ENCODE measurements around the gene RCE1. TPM values are rescaled to one million over a fixed set of nuclear protein-coding genes. Genes with fewer than 3 reads are reported as not detected.
"Not testable (repeated sequence)": the region's sequence is repeated elsewhere in the genome, so short reads cannot be mapped to it uniquely, and the experiment has no call there.

RCE1 gene
- total RNA-seq, 2 experiments from 2014 or later, result 19.3 to 20.6 TPM

DNA sequence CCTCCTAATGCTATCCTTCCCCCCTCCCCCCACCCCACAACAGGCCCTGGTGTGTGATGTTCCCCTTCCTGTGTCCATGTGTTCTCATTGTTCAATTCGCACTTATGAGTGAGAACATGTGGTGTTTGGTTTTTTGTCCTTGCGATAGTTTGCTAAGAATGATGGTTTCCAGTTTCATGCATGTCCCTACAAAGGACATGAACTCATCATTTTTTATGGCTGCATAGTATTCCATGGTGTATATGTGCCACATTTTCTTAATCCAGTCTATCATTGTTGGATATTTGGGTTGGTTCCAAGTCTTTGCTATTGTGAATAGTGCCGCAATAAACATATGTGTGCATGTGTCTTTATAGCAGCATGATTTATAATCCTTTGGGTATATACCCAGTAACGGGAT is 18.7 kb upstream of the RCE1 start:
- intact Hi-C loops (cut with micrococcal nuclease); CTCF ChIA-PET; H3K4me3 Mint-ChIP-seq; H3K9me3 Mint-ChIP-seq; H3K4me1 Mint-ChIP-seq (ENCODE audit: low read depth); H3K36me3 Mint-ChIP-seq (ENCODE audit: low read depth); DNase-seq; H3K27me3 Mint-ChIP-seq (ENCODE audit: low read depth); H3K27ac Mint-ChIP-seq: not testable (repeated sequence)

DNA sequence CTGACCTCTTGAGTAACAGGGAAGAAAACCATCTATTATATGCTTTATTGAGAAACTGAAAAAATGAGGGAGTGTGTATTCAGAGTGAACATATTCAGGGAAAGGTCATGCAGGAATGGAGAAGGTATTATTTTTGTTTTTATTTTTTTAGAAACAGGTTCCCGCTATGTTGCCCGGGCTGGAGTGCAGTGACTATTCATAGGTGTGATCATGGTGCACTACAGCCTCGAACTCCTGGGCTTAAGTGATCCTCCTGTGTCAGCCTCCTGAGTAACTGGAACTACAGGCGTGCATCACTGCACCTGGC is 8.7 kb upstream of the RCE1 start:
- CTCF ChIA-PET, result interaction anchor here (0.5 to 6.6 kb wide), 10 partner anchors 111 to 379 kb away, joined by 3 to 35 read pairs (median 4); no protein-coding TSS in a partner anchor
- Mint-ChIP-seq H3K4me1 (ENCODE audit: low read depth) (peaks cover 6% of the 10 kb centered on the region), H3K27ac (no peak overlapping the region), H3K27me3 (ENCODE audit: low read depth) (no peaks in the 10 kb centered on the region), H3K36me3 (ENCODE audit: low read depth) (no peaks in the 10 kb centered on the region), H3K4me3 (no peak overlapping the region), H3K9me3 (no peaks in the 10 kb centered on the region)
- no peak for DNase-seq
- intact Hi-C loops (cut with micrococcal nuclease), result loop anchor here (1.0 to 2.0 kb wide), 3 partner anchors 140 to 256 kb away; no protein-coding TSS in a partner anchor

DNA sequence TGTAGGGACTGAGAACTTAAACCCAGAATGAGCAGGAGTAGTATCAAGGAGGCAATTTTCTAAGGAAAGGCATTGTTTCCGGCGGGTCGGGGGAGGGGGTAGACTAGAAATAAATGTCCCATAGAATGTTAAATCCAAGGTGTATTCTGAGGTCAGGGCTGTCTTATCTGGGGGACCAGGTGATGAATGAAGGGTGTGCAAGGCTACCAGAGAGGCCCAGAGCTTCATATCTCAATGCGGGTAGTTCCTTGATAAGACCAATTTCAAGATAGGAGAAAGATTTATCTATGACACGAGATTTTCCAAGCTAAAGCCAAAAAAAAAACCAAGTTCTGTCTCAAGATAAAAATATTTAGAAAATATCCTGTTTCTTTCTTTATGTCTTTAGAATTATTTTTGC is 8.3 kb upstream of the RCE1 start:
- CTCF ChIA-PET, result interaction anchor here (0.9 to 6.6 kb wide), 8 partner anchors 122 to 161 kb away, joined by 3 to 35 read pairs (median 4); no protein-coding TSS in a partner anchor
- no peak overlapping the region for H3K4me3 Mint-ChIP-seq
- H3K27ac Mint-ChIP-seq, result no peak overlapping the region

DNA sequence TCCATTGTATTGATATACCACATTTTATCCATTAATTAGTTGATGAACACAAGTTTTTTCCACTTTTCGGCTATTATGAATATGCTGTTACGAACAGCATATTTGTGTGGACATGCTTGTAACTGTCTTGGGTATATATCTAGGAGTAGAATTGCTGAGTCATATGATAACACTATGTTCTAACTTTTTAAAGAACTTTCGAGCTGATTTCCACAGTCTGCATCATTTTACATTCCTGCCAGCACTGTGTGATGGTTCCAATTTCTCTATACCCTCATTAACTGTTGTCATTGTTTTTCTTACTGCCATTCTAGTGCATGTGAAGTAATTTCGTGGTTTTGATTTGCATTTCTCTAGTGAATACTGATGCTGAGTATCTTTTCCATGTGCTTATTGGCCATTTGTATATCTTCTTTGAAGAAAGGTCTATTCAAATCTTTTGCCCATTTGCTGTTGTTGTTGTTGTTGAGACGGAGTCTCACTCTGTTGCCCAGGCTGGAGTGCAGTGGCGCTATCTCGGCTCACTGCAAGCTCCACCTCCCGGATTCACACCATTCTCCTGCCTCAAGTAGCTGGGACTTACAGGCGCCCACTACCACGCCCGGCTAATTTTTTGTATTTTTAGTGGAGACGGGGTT is 7.4 kb upstream of the RCE1 start:
- DNase-seq, result no peak
- Mint-ChIP-seq H3K4me3 (no peak overlapping the region), H3K36me3 (ENCODE audit: low read depth) (peaks cover 7% of the 10 kb centered on the region), H3K4me1 (ENCODE audit: low read depth) (peaks cover 19% of the 10 kb centered on the region), H3K9me3 (no peaks in the 10 kb centered on the region), H3K27ac (peak overlapping the region; percentile 1), H3K27me3 (ENCODE audit: low read depth) (no peaks in the 10 kb centered on the region)
- intact Hi-C loops (cut with micrococcal nuclease), result loop anchor here (2.0 kb wide), 1 partner anchor 257 kb away; no protein-coding TSS in a partner anchor
- CTCF ChIA-PET, result interaction anchor here (6.6 kb wide), 1 partner anchor 140 kb away, joined by 35 read pairs; no protein-coding TSS in a partner anchor

More for the DNA sequence above, 8.3 kb upstream of the RCE1 start:
- H3K4me1 Mint-ChIP-seq (ENCODE audit: low read depth), result peaks cover 9% of the 10 kb centered on the region
- H3K9me3 Mint-ChIP-seq, result no peaks in the 10 kb centered on the region
- intact Hi-C loops (cut with micrococcal nuclease), result loop anchor here (1.0 to 2.0 kb wide), 3 partner anchors 141 to 256 kb away; no protein-coding TSS in a partner anchor
- no peaks in the 10 kb centered on the region for H3K36me3 Mint-ChIP-seq (ENCODE audit: low read depth)
- no peak for DNase-seq
- no peaks in the 10 kb centered on the region for H3K27me3 Mint-ChIP-seq (ENCODE audit: low read depth)

DNA sequence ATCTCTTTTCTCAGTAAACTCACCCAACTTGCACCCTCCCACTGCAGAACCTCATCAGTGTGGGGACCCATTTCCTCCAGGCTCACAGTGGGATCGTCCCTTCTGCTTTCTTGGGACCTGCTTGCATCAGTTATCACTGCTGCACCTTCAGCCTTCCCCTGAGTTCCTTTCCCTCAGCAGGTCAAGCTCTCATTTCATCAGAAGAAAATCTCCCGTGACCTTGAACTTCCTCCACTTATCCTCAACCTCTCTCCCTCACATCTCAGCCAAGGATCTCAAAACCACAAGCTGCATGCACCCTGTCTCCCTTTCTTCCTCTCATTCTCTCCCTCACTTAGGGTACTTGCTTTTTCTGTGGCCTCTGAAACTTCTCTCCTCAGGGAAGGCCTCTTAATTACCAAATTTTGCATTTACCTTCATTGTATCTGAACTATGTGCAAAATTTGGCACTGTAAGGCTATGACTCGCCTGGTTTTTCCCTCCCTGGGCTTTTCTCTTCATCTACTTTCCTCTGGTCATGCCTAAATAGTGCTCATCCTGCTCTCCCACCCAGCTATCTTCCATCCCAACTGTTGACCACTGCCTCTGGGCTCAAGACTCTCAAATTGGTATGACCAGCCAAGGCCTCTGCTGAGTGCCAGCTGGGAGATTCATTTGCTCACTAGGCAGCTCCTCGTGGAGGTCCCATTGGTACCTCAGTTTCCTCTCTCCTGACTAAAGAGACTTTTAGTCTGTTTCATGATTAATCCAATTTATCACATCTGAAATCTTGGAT is 2.7 kb upstream of the RCE1 start:
- Mint-ChIP-seq H3K36me3 (ENCODE audit: low read depth) (peaks cover 21% of the 10 kb centered on the region), H3K27me3 (ENCODE audit: low read depth) (no peaks in the 10 kb centered on the region), H3K9me3 (no peaks in the 10 kb centered on the region), H3K4me3 (peak overlapping the region; percentile 11), H3K4me1 (ENCODE audit: low read depth) (peaks cover 47% of the 10 kb centered on the region), H3K27ac (peak overlapping the region; percentile 86)
- DNase-seq, result no peak
- intact Hi-C loops (cut with micrococcal nuclease), result loop anchor here (5.0 kb wide), 1 partner anchor 42 kb away; no protein-coding TSS in a partner anchor
- CTCF ChIA-PET, result interaction anchor here (1.1 to 1.3 kb wide), 2 partner anchors 9 to 162 kb away, joined by 3 to 6 read pairs; partner anchors contain the start of gene RBM4B

DNA sequence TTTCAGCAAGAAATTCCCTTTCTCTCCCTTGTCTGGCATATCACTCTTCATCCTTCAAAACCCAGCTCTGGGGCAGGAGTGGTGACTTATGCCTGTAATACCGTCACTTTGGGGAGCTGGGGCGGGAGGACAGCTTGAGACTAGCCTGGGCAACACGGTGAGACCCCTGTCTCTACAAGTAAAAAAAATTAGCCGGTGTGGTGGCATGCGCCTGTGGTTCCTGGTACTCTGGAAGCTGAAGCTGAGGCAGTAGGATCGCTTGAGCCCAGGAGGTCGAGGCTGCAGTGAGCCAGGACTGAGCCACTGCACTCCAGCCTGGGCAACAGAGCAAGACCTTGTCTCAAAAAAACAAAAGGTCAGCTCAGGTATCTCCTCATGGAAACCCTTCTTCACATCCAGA is 1.4 kb upstream of the RCE1 start:
- Mint-ChIP-seq H3K9me3 (no peaks in the 10 kb centered on the region), H3K36me3 (ENCODE audit: low read depth) (peaks cover 21% of the 10 kb centered on the region), H3K4me3 (peak overlapping the region; percentile 87), H3K27me3 (ENCODE audit: low read depth) (no peaks in the 10 kb centered on the region), H3K27ac (peak overlapping the region; percentile 86), H3K4me1 (ENCODE audit: low read depth) (peaks cover 47% of the 10 kb centered on the region)
- DNase-seq, result no peak
- intact Hi-C loops (cut with micrococcal nuclease), result loop anchor here (2.0 to 5.0 kb wide), 2 partner anchors 40 to 117 kb away; partner anchors contain the start of gene PC
- CTCF ChIA-PET, result interaction anchor here (0.6 to 1.8 kb wide), 3 partner anchors 40 to 1029 kb away, joined by 4 to 5 read pairs (median 4); no protein-coding TSS in a partner anchor

DNA sequence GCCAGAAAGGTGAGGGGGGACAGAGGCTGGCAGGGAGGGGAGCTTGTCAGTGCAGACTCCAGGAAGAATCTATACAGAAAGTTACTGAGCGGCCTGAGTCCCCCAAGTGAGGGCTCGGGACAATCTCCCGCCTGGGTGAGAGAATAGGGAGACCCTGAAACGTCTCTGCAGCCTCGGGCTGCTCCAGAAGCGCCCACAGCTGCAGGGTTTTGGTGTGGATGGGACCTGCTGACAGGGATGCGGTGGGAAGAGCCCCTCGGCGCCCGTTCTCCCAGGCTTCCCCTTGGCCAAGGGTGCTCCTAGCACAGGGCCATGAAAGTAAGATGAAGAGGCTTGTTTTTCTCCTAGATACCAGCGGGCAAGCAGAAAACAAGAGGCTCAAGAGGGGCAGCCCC is 743 bp upstream of the RCE1 start:
- peak overlapping the region; percentile 87 for H3K4me3 Mint-ChIP-seq
- H3K27ac Mint-ChIP-seq, result peak overlapping the region; percentile 86
- peaks cover 21% of the 10 kb centered on the region for H3K36me3 Mint-ChIP-seq (ENCODE audit: low read depth)

DNA sequence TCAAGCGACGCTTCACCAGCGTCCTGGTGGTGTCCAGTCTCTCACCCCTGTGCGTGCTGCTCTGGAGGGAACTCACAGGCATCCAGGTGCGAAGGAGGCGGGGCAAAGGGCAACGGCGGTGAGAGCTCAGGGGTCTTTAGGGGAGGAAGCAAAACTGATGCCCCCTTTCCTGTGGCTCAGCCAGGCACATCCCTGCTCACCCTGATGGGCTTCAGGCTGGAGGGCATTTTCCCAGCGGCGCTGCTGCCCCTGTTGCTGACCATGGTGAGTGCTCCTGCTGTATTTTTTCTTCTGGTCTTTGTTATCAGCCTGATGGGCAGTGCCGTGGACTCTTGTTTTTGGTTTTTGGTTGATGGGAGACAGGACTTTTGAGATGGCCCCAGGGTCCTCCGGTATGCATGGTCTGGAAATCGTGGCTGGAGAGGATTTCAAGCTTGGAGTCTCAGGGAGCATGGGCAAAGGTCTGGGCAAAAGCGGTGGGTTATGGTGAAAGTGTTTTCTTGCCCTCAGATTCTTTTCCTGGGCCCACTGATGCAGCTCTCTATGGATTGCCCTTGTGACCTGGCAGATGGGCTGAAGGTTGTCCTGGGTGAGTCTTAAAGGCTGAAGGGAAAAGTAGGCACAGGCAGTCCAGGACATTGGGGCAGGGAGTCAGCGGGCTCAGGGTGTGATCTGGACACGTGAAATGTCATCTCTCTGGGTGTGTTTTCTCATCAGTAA is 695 bp downstream of the RCE1 start:
- peaks cover 46% of the 10 kb centered on the region for H3K4me1 Mint-ChIP-seq (ENCODE audit: low read depth)
- CTCF ChIA-PET, result interaction anchor here (1.2 kb wide), 1 partner anchor 11 kb away, joined by 3 read pairs; no protein-coding TSS in a partner anchor
- peak overlapping the region; percentile 90 for H3K27ac Mint-ChIP-seq
- no peak for DNase-seq
- peak overlapping the region; percentile 87 for H3K4me3 Mint-ChIP-seq
- intact Hi-C loops (cut with micrococcal nuclease), result loop anchor here (1.0 to 5.0 kb wide), 7 partner anchors 12 to 275 kb away; partner anchors contain the start of genes KDM2A, PC and RBM14
- no peaks in the 10 kb centered on the region for H3K27me3 Mint-ChIP-seq (ENCODE audit: low read depth)
- peaks cover 21% of the 10 kb centered on the region for H3K36me3 Mint-ChIP-seq (ENCODE audit: low read depth)
- H3K9me3 Mint-ChIP-seq, result no peaks in the 10 kb centered on the region

More for the DNA sequence above, 743 bp upstream of the RCE1 start:
- no peak for DNase-seq
- Mint-ChIP-seq H3K27me3 (ENCODE audit: low read depth) (no peaks in the 10 kb centered on the region), H3K9me3 (no peaks in the 10 kb centered on the region), H3K4me1 (ENCODE audit: low read depth) (peaks cover 47% of the 10 kb centered on the region)
- CTCF ChIA-PET, result interaction anchor here (1.2 to 1.8 kb wide), 3 partner anchors 9 to 133 kb away, joined by 3 to 5 read pairs (median 4); no protein-coding TSS in a partner anchor
- intact Hi-C loops (cut with micrococcal nuclease), result loop anchor here (2.0 to 5.0 kb wide), 2 partner anchors 40 to 116 kb away; partner anchors contain the start of gene PC

DNA sequence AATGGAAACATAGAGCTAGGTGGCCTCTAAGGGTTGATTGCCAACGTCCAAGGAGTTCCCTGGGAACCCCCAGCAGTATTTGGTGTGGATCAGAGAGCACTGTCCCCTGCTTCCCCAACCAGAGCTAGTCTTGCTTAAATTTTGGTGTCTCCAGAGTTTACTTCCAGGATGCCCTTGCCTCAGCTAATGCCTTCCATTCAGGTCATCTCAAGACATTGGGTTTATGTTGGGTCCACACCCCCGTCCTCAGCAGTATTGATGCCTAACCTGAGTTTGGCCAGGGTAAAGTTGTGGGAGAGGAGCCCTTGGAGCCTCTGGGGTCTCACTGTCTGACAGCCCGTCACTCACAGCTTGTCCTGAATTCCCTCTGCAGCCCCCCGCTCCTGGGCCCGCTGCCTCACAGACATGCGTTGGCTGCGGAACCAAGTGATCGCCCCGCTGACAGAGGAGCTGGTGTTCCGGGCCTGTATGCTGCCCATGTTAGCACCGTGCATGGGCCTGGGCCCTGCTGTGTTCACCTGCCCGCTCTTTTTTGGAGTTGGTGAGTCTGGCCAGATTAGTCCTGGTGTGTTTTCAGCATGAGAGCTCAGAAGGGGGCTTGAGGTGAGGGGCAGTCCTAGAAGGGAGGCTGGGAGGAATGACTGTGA is 1.4 kb downstream of the RCE1 start:
- H3K4me3 Mint-ChIP-seq, result peak overlapping the region; percentile 87
- intact Hi-C loops (cut with micrococcal nuclease), result loop anchor here (5.0 kb wide), 1 partner anchor 38 kb away; no protein-coding TSS in a partner anchor
- CTCF ChIA-PET, result no interaction called here
- no peaks in the 10 kb centered on the region for H3K27me3 Mint-ChIP-seq (ENCODE audit: low read depth)
- H3K27ac Mint-ChIP-seq, result peak overlapping the region; percentile 90
- H3K36me3 Mint-ChIP-seq (ENCODE audit: low read depth), result peaks cover 21% of the 10 kb centered on the region
- peaks cover 41% of the 10 kb centered on the region for H3K4me1 Mint-ChIP-seq (ENCODE audit: low read depth)
- DNase-seq, result no peak
- no peaks in the 10 kb centered on the region for H3K9me3 Mint-ChIP-seq

DNA sequence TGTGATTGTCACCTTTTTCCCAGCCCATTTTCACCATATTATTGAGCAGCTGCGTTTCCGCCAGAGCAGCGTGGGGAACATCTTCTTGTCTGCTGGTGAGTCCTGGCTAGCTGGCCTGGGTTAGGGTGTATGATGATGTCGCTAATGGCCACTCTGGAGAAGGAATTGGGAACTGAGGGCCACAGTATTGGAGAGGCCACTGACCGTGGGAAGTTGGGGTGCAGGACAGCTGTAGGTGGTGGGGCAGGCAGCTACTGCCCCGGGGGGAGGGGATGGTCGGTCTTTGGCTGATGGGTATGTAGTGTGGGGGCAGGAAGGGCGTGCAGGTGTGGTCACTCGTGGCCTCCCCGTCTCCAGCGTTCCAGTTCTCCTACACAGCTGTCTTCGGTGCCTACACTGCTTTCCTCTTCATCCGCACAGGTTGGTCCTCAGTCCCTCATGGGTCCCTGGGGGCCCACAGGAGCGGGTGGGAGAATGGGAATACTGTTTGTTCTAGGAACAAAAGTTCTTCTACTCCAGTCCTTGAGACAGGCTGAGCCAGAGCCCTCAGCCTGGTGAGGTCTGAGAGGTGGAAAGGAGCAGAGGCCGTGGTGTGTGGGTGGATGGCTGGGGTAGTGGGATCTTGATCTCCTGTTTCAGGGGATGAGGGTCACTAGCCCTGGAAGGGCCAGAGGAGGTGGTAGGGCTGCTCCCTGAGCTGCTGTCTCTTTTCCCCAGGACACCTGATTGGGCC is 2.1 kb downstream of the RCE1 start:
- Mint-ChIP-seq H3K27ac (no peak overlapping the region), H3K27me3 (ENCODE audit: low read depth) (no peaks in the 10 kb centered on the region), H3K36me3 (ENCODE audit: low read depth) (peaks cover 18% of the 10 kb centered on the region), H3K4me1 (ENCODE audit: low read depth) (peaks cover 34% of the 10 kb centered on the region), H3K4me3 (peak overlapping the region; percentile 87), H3K9me3 (no peaks in the 10 kb centered on the region)
- CTCF ChIA-PET, result interaction anchor here (0.6 kb wide), 1 partner anchor 228 kb away, joined by 5 read pairs; no protein-coding TSS in a partner anchor
- intact Hi-C loops (cut with micrococcal nuclease), result no loop called here
- no peak for DNase-seq

DNA sequence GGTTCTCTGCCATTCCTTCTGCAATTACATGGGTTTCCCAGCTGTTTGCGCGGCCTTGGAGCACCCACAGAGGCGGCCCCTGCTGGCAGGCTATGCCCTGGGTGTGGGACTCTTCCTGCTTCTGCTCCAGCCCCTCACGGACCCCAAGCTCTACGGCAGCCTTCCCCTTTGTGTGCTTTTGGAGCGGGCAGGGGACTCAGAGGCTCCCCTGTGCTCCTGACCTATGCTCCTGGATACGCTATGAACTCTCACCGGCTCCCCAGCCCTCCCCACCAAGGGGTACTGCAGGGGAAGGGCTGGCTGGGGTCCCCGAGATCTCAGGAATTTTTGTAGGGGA is 2.6 kb downstream of the RCE1 start:
- no peaks in the 10 kb centered on the region for H3K27me3 Mint-ChIP-seq (ENCODE audit: low read depth)
- no peak overlapping the region for H3K4me3 Mint-ChIP-seq
- CTCF ChIA-PET, result interaction anchor here (0.6 kb wide), 1 partner anchor 227 kb away, joined by 5 read pairs; no protein-coding TSS in a partner anchor
- no peak overlapping the region for H3K27ac Mint-ChIP-seq
- H3K36me3 Mint-ChIP-seq (ENCODE audit: low read depth), result peaks cover 13% of the 10 kb centered on the region
- no peak for DNase-seq
- intact Hi-C loops (cut with micrococcal nuclease), result no loop called here
- no peaks in the 10 kb centered on the region for H3K9me3 Mint-ChIP-seq
- peaks cover 29% of the 10 kb centered on the region for H3K4me1 Mint-ChIP-seq (ENCODE audit: low read depth)

All from activated naive CD4-positive, alpha-beta T cell treated with anti-CD3 and anti-CD28 coated beads for 36 hours (primary cell).